T-cell (primary cell): Measurements from ENCODE around the gene S100A8. TPM values are rescaled to one million over a fixed set of nuclear protein-coding genes. Genes with fewer than 3 reads are reported as not detected.
"Not testable (repeated sequence)": the region's sequence is repeated elsewhere in the genome, so short reads cannot be mapped to it uniquely, and the experiment has no call there.

Experiments used
- ATAC-seq, 4 experiments: fragments of 200-7000 bp in 3 of 4; fragments of 150-1000 bp in 1 of 4; cut with Tn5 transposase; replicated peaks in 1 of 4; 1 replicate in 3 of 4; 2 replicates in 1 of 4; pipeline ENCODE4 v1.10.0; 2021; ENCODE audit warnings: moderate library complexity in 3 of 4, mild to moderate bottlenecking in 2 of 4, moderate number of reproducible peaks in 1 of 4
- CTCF ChIA-PET, 2 donors: fragments of 300-600 bp; sonication (Branson Sonifier 250); formaldehyde crosslinking; loops; one replicate each; lab custom pipeline; 2022; ENCODE audit warnings: antibody characterized with exemption in 2 of 2; lab: Charles Lee
- POLR2A ChIA-PET, 2 donors: fragments of 300-600 bp; sonication (Branson Sonifier 250); formaldehyde crosslinking; loops; one replicate each; lab custom pipeline; 2022; ENCODE audit warnings: antibody characterized with exemption in 2 of 2; lab: Charles Lee
- DNase-seq, 35 experiments: peaks; one replicate each; pipeline versions ENCODE4 v3.0.0 to v3.0.0-alpha.2; 2013 to 2023
- H3K27ac ChIP-seq: one replicate; pipeline ENCODE4 v1.5.1; 2013; ENCODE audit warnings: low read length
- H3K27me3 ChIP-seq, 2 experiments: replicated peaks in 1 of 2; 1 replicate in 1 of 2; 2 replicates in 1 of 2; pipeline versions ENCODE4 v1.6.1 to v1.7.0; 2013; ENCODE audit warnings: low read length in 1 of 2, mixed read lengths in 1 of 2; ENCODE audit not compliant: control insufficient read depth in 2 of 2, insufficient read depth in 2 of 2; ENCODE audit errors: extremely low read depth in 1 of 2
- H3K36me3 ChIP-seq, 2 donors: 1 replicate in 1 of 2; 2 replicates in 1 of 2; pipeline versions ENCODE4 v1.6.1 to v1.7.0; 2013; ENCODE audit warnings: low read length in 1 of 2; ENCODE audit not compliant: control insufficient read depth in 2 of 2, insufficient read depth in 1 of 2; ENCODE audit errors: extremely low read depth in 1 of 2
- H3K4me1 ChIP-seq, 2 experiments: 1 replicate in 1 of 2; 2 replicates in 1 of 2; pipeline versions ENCODE4 v1.6.1 to v1.7.0; 2013; ENCODE audit warnings: low read length in 2 of 2, mixed read lengths in 1 of 2; ENCODE audit not compliant: insufficient read depth in 2 of 2, control insufficient read depth in 1 of 2; ENCODE audit errors: extremely low read depth in 1 of 2
- H3K4me3 ChIP-seq, 2 donors: 1 replicate in 1 of 2; 2 replicates in 1 of 2; pipeline versions ENCODE4 v1.5.1 to v1.7.0; 2013; ENCODE audit warnings: mild to moderate bottlenecking in 2 of 2, low read length in 1 of 2, moderate library complexity in 1 of 2; ENCODE audit not compliant: control insufficient read depth in 1 of 2; ENCODE audit errors: extremely low read depth in 1 of 2
- H3K9me3 ChIP-seq: 2 replicates; pipeline ENCODE4 v1.7.0; 2013
- H3K27ac Mint-ChIP-seq, 2 donors: one replicate each; pipeline ENCODE4 v1.8.0; 2020 to 2021; ENCODE audit warnings: mild to moderate bottlenecking in 2 of 2, mixed read lengths in 2 of 2
- H3K27me3 Mint-ChIP-seq, 2 donors: one replicate each; pipeline ENCODE4 v1.8.0; 2021 to 2022; ENCODE audit warnings: mixed read lengths in 2 of 2
- H3K36me3 Mint-ChIP-seq: one replicate; pipeline ENCODE4 v1.8.0; 2021; ENCODE audit warnings: mixed read lengths
- H3K4me1 Mint-ChIP-seq, 3 donors: one replicate each; pipeline ENCODE4 v1.8.0; 2020 to 2022; ENCODE audit warnings: mixed read lengths in 3 of 3, mild to moderate bottlenecking in 1 of 3
- H3K4me3 Mint-ChIP-seq, 3 donors: one replicate each; pipeline ENCODE4 v1.8.0; 2020 to 2022; ENCODE audit warnings: mild to moderate bottlenecking in 3 of 3, mixed read lengths in 3 of 3, moderate library complexity in 3 of 3
- H3K9me3 Mint-ChIP-seq, 3 donors: one replicate each; pipeline ENCODE4 v1.8.0; 2020 to 2022; ENCODE audit warnings: mixed read lengths in 3 of 3
- WGBS: methylation state at CpG from one replicate; pipeline ENCODE4 v1.1.5; 2013; ENCODE audit warnings: missing lambda C conversion rate; ENCODE audit not compliant: insufficient coverage; 5-methylcytosine and 5-hydroxymethylcytosine counted together
- total RNA-seq, 35 experiments: library from RNA in 6 of 35; stranded (reverse) in 6 of 35; fragments of 120-200 nt in 1 of 35; gene quantifications; one replicate each; pipeline versions ENCODE4 v1.2.1 to v1.2.4 and lab custom pipeline; 2013 to 2026

The S100A8 gene
- total RNA-seq, 5 donors from 2014 or later (not counting 1 experiment from before 2014, with no cell fraction given), result 1.1 to 3.8 TPM; not detected in 3

DNA sequence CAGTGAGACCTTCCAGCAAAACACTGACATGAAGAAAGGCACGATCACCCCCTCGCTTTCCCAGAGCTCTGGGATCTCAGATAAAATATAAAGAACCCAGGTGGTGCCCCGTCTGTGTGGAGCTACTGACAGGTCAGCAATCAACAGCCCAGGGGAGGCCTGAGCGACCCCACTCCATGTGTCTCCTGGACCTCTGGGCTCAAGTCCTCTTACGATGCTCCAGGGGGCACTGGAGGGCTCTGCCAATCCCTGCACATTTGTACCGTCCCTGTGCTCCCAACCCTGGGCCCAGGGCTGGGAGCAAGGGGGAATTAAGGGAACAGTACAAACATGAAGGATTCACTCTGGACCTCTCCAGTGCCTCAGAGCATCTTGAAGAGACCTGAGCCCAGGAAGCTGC, 37.9 kb upstream of the S100A8 start:
- WGBS, result 52% methylated on average over 6 of the region's 6 CpGs
- H3K27ac ChIP-seq, result no peak overlapping the region
- no peaks in the 10 kb centered on the region for H3K4me1 ChIP-seq
- ATAC-seq (no peak), DNase-seq (no peak)
- Mint-ChIP-seq H3K9me3 (no peaks in the 10 kb centered on the region), H3K4me1 (no peaks in the 10 kb centered on the region), H3K27me3 (peaks cover 31 to 54% of the 10 kb centered on the region in 2 donors), H3K27ac (no peak overlapping the region), H3K36me3 (no peaks in the 10 kb centered on the region), H3K4me3 (no peak overlapping the region)
- CTCF ChIA-PET, result no interaction called here
- H3K27me3 ChIP-seq, result peaks cover 0 to 39% of the 10 kb centered on the region in 2 experiments
- H3K9me3 ChIP-seq, result no peaks in the 10 kb centered on the region
- POLR2A ChIA-PET, result no interaction called here
- H3K4me3 ChIP-seq, result no peak overlapping the region
- H3K36me3 ChIP-seq, result no peaks in the 10 kb centered on the region

DNA sequence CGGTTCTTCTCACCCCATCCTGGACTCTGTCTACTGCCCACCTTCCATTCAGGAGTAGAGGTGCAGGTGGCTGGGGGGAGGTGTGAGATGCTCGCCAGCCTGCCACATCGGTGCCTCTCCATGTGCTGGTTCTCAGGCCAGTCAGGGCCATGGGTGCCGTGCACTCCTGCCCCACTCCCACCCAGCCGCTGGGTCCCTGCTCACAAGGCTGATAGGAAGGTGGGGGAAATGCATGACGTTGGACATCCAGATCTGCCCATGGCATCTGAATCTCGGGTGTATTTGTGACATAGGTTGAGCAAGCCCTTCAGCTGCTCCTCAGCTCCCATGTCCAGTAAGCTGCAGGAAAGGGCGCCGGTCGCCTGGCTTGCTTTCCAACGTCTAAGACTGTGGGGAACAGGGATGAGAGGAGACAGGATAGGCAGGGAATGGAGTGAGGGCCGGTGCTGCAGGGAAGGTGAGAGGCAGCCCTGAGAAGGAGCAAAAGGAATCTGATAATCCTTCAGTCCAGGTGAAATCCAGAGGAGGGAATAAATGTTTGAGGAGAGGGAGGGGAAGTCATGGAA, 37.3 kb upstream of the S100A8 start:
- Histone ChIP-seq H3K27me3 (peaks cover 0 to 36% of the 10 kb centered on the region in 2 experiments), H3K27ac (no peak overlapping the region), H3K4me1 (no peaks in the 10 kb centered on the region), H3K36me3 (no peaks in the 10 kb centered on the region), H3K9me3 (no peaks in the 10 kb centered on the region), H3K4me3 (no peak overlapping the region)
- ChIA-PET POLR2A (no interaction called here), CTCF (no interaction called here)
- no peak for DNase-seq
- WGBS, result 78% methylated on average over 6 of the region's 12 CpGs
- no peaks in the 10 kb centered on the region for H3K9me3 Mint-ChIP-seq
- H3K4me3 Mint-ChIP-seq, result no peak overlapping the region
- no peaks in the 10 kb centered on the region for H3K4me1 Mint-ChIP-seq
- no peaks in the 10 kb centered on the region for H3K36me3 Mint-ChIP-seq
- no peak overlapping the region for H3K27ac Mint-ChIP-seq
- no peak for ATAC-seq
- H3K27me3 Mint-ChIP-seq, result peaks cover 37 to 54% of the 10 kb centered on the region in 2 donors

DNA sequence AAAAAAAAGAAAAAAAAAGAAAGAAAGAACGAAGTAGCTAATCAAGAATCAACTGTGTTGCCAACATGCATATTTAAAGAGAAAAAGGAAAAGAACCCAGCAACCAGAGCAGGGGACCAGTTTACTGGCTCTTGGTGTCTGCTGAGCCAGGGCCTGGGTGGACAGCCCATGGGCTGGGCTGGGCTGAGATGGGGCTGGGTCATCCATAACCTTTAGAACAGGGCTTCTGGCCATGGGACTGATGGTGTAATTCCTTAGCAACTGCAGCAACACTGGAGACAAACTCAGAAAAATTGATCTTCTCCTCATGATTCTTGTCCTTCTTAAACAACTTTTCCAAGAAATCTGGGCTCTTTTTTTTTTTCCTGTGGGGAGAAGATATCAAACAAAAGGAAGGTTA, 35.9 kb upstream of the S100A8 start:
- no peak for ATAC-seq
- no peaks in the 10 kb centered on the region for H3K9me3 Mint-ChIP-seq
- H3K36me3 Mint-ChIP-seq, result no peaks in the 10 kb centered on the region

DNA sequence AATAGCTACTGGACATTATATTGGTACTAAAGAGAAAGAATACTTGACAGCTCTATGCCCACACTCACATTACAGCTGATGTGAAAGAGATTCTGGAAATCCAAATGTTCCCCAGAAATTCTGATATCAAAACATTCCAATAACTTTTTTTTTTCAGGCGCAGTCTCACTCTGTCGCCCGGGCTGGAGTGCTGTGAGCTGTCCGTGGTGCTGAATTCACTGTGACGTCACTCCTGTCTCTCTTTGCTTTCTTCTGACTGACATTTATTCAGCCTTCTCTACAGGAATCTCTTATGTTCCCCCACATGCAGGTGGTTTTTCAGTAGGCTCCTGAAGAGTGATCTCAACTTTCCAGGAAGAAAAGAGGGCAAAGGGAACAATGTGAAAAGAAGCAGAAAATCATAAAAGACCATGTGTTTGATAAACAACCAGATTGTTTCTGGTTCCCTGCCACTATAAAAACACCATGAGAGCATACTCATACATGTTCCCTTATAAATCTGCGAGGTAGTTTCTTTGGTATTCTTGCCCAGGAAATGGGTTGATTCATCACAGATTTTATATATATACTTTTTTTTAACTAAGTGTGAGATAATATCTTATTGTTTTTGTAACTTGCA, 31.7 kb upstream of the S100A8 start:
- H3K9me3 ChIP-seq, result no peaks in the 10 kb centered on the region
- peak in 32 of 35 experiments; percentile 16 to 83 (median 57) for DNase-seq
- no peaks in the 10 kb centered on the region for H3K36me3 Mint-ChIP-seq
- H3K4me3 ChIP-seq, result no peak overlapping the region
- H3K27me3 ChIP-seq, result peaks cover 0 to 29% of the 10 kb centered on the region in 2 experiments
- H3K27ac ChIP-seq, result no peak overlapping the region
- no peaks in the 10 kb centered on the region for H3K9me3 Mint-ChIP-seq
- H3K4me1 ChIP-seq, result no peaks in the 10 kb centered on the region
- CTCF ChIA-PET, result no interaction called here
- ATAC-seq, result peak in 2 of 4 experiments; percentile 43 to 51
- H3K27me3 Mint-ChIP-seq, result peaks cover 46 to 66% of the 10 kb centered on the region in 2 donors
- H3K4me1 Mint-ChIP-seq, result no peaks in the 10 kb centered on the region
- no peak overlapping the region for H3K27ac Mint-ChIP-seq
- 0% methylated on average over 1 of the region's 6 CpGs for WGBS
- POLR2A ChIA-PET, result no interaction called here
- H3K36me3 ChIP-seq, result no peaks in the 10 kb centered on the region
- no peak overlapping the region for H3K4me3 Mint-ChIP-seq

More for the DNA sequence above, 35.9 kb upstream of the S100A8 start:
- H3K4me1 ChIP-seq, result no peaks in the 10 kb centered on the region
- ChIA-PET POLR2A (no interaction called here), CTCF (interaction anchor here in 1 of 2 donors (1.0 kb wide), 1 partner anchor 75 kb away, joined by 3 read pairs; no protein-coding TSS in a partner anchor)
- H3K9me3 ChIP-seq, result no peaks in the 10 kb centered on the region
- Mint-ChIP-seq H3K4me1 (no peaks in the 10 kb centered on the region), H3K27ac (no peak overlapping the region), H3K4me3 (no peak overlapping the region), H3K27me3 (peaks cover 32 to 51% of the 10 kb centered on the region in 2 donors)
- no peaks in the 10 kb centered on the region for H3K36me3 ChIP-seq
- H3K27ac ChIP-seq, result no peak overlapping the region
- no peak overlapping the region for H3K4me3 ChIP-seq
- 40% methylated on average over 1 of the region's 1 CpG for WGBS
- H3K27me3 ChIP-seq, result peaks cover 0 to 36% of the 10 kb centered on the region in 2 experiments
- no peak for DNase-seq

DNA sequence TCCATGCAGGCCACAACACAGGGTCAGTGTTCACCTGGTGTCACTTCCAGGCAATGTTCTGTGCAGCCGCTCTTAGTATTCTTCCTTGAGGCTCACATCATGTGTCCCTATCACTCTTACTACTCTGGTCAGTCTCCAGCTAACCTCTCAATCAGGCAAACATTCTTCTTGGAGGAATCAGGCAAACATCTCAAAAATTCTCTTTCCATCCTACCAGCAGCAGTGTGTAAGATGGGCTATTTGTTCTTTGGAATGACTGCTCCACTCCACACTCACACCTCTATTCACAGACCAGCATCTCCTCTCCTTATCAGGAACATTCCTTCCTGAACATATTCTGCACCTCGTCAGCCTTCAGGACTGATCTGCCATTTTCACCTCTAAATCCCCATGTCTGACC, 29.4 kb upstream of the S100A8 start:
- no peak overlapping the region for H3K4me3 Mint-ChIP-seq
- DNase-seq (no peak), ATAC-seq (no peak)
- no peak overlapping the region for H3K27ac ChIP-seq
- ChIA-PET CTCF (no interaction called here), POLR2A (no interaction called here)
- peaks cover 38 to 58% of the 10 kb centered on the region in 2 donors for H3K27me3 Mint-ChIP-seq
- H3K36me3 ChIP-seq, result no peaks in the 10 kb centered on the region
- H3K4me1 Mint-ChIP-seq, result no peaks in the 10 kb centered on the region
- no peaks in the 10 kb centered on the region for H3K9me3 Mint-ChIP-seq
- H3K4me3 ChIP-seq, result no peak overlapping the region
- no peaks in the 10 kb centered on the region for H3K36me3 Mint-ChIP-seq
- no peaks in the 10 kb centered on the region for H3K9me3 ChIP-seq
- peaks cover 0 to 30% of the 10 kb centered on the region in 2 experiments for H3K27me3 ChIP-seq
- H3K4me1 ChIP-seq, result no peaks in the 10 kb centered on the region
- no peak overlapping the region for H3K27ac Mint-ChIP-seq
- 75% methylated on average over 2 of the region's 2 CpGs for WGBS

DNA sequence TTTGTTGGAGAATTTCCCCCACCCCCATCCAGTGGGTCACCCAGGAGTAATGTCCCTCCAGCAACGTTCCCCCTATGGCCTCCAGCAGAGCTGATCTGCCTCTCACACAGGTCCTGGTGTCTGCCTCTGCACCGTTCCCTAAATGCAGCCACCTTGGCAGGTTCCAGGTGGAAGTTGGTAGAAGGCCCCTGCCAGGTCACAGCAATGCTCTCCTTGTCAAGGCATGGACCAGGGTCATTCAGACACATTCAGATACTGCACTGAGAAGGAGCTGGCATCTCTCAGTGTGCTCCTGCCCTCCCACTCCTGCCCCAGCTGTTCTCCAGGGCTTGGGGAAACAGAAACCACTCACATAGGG, 28.5 kb upstream of the S100A8 start:
- H3K9me3 Mint-ChIP-seq, H3K36me3 ChIP-seq, H3K4me1 Mint-ChIP-seq, H3K4me3 Mint-ChIP-seq, H3K27ac ChIP-seq, ATAC-seq, H3K4me1 ChIP-seq, H3K36me3 Mint-ChIP-seq, DNase-seq, H3K27ac Mint-ChIP-seq, H3K4me3 ChIP-seq, POLR2A ChIA-PET, CTCF ChIA-PET, H3K9me3 ChIP-seq: not testable (repeated sequence)
- H3K27me3 ChIP-seq, result peaks cover 0 to 30% of the 10 kb centered on the region in 2 experiments
- peaks cover 32 to 52% of the 10 kb centered on the region in 2 donors for H3K27me3 Mint-ChIP-seq
- 25% methylated on average over 2 of the region's 2 CpGs for WGBS
